GM19023 (cell line): ENCODE data around the gene G6PC1.
"Not testable (repeated sequence)": the region's sequence is repeated elsewhere in the genome, so short reads cannot be mapped to it uniquely, and the experiment has no call there.

Experiments
- ATAC-seq: cut with Tn5 transposase; IDR thresholded peaks from one replicate; pipeline ENCODE4 v1.9.1; 2021; ENCODE audit warnings: mild to moderate bottlenecking, moderate library complexity; ENCODE audit not compliant: unreplicated experiment

The G6PC1 gene

DNA sequence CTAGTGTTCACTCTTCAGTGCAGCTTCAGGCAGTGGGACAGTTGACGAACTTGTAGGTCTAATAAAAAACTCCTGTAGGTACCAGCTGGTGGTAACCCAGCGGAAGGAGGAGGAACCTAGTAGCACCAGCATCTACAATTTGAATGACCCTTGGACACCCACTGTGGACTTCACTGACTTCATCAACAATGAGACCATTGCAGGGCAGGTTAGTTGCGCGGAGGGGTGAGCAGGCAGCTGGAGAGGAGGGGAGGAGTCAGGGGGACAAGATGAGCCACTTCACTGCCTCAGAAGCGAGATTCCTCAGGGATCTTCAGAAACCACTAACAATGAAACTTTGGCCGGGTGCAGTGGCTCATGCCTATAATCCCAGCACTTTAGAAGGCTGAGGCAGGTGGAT, 27.3 kb upstream of the G6PC1 start:
- ATAC-seq, result no peak

DNA sequence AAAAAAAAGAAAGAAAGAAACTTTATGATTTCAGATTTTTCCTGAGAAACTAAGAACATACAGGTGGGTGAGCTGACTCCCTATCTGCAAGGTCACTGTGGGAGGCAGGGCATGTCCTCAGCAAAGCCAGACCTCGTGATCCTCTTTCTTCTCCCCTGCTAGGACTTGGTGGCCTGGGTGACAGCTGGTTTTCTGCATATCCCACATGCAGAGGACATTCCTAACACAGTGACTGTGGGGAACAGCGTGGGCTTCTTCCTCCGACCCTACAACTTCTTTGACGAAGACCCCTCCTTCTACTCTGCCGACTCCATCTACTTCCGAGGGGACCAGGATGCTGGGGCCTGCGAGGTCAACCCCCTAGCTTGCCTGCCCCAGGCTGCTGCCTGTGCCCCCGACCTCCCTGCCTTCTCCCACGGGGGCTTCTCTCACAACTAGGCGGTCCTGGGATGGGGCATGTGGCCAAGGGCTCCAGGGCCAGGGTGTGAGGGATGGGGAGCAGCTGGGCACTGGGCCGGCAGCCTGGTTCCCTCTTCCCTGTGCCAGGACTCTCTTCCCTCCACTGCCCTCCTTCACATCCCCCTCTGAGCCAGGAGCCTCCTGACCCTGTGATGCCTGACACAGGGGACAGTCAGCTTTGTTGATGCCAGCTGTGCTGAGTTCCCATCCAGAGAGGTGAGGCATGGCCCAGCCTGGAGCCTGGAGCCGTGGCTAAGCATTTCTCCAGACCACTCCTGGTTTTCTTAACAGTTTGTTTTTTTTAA, 26.5 kb upstream of the G6PC1 start:
- not testable (repeated sequence) for ATAC-seq

DNA sequence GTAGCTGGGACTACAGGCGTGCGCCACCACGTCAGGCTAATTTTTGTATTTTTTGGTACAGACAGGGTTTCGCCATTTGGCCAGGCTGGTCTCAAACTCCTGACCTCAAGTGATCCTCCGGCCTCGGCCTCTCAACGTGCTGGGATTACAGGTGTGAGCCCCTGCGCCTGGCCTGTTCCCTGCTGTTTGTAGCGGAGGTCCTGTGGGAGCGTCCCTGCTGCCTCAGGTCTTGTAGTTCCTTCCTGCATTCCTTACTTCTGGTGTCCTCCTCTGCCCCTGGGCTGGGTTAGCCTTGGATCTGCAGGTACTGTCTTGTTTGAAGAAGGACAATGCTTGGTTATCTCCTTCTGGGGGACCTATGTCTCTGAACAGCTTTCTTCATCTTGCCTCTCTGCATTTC, 23.6 kb upstream of the G6PC1 start:
- no peak for ATAC-seq

- ATAC-seq, result no peak
Measured at GRCh38 chr17:42878123-42878880, 22.3 kb upstream of the G6PC1 start.

DNA sequence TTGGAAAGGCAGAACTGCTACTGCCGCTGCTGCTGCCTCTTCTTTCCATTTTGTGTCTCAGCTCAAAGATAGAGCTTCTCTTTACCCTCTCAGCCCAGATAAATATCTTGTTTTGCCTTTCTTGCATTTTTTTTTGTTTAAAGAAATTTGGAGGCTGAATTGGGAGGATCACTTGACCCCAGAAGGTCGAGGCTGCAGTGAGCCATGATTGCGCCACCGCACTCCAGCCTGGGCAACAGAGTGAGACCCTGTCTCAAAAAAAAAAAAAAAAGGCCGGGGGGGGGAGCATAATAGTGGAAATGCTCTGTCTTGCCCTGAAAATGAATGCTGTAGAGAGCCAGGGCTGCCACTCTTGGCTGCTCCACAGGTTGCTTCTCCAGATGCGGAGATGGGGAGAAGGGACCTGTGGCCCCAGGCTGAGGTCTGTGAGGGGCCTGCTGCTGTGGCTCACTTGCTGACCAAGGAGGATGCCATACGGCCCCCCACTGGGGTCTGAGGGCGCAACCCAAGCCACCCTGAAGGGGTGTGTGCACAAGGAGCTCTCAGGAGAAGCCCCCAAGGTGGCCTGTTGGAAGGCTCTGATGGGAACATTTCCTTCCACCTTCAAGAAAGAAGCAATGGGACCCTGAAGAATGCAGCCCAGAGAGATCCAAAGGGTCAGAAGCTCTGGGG, 21.5 kb upstream of the G6PC1 start:
- no peak for ATAC-seq

DNA sequence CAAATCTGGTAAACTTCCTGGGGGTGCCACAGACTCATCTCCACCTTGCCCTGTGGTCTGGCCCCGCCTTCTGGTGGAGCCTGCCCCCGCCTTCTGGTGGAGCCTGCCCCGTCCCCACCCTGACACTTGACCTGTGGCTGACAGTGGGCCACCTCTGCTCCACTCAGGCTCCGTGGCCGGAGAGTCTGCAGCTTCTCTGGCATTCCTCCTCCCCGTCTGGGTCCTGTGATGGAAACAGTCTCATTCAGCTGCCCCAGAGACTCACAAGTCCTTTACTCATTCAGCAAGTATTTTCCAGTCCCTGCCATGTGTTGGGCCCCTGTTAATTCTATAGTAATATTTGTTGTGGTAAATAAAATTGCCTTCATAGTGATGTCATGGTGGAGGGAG, 21.0 kb upstream of the G6PC1 start:
- no peak for ATAC-seq

DNA sequence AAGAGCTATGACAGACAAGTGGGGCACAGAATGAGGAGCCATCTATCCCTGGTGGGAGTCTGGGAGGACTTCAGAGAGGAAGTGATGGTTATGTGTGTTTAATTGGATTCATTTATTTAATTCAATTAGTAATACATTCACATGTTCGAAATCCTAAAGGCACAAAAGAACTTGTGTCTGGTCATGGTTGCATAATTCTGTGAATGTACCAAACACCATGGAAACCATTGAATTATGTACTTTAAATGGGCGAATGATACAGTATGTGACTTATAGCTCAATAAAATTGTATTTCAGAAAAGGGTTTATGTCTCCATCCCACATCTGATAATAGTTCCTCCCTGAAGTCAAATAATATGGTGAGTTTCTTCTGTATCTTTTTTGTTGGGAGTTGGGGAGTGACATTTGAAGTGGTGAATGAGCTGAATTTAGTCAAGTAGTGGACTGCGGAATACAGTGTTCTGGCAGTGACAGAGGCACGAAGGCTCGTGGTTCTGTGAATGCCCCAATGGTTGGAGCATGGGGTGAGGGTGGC, 19.8 kb upstream of the G6PC1 start:
- no peak for ATAC-seq

GRCh38 chr17:42881706-42882105, 18.9 kb upstream of the G6PC1 start:
- not testable (repeated sequence) for ATAC-seq

GRCh38 chr17:42882166-42882565, 18.4 kb upstream of the G6PC1 start:
- ATAC-seq, result no peak

- ATAC-seq, result no peak
Measured at GRCh38 chr17:42883802-42884558, 16.6 kb upstream of the G6PC1 start.

DNA sequence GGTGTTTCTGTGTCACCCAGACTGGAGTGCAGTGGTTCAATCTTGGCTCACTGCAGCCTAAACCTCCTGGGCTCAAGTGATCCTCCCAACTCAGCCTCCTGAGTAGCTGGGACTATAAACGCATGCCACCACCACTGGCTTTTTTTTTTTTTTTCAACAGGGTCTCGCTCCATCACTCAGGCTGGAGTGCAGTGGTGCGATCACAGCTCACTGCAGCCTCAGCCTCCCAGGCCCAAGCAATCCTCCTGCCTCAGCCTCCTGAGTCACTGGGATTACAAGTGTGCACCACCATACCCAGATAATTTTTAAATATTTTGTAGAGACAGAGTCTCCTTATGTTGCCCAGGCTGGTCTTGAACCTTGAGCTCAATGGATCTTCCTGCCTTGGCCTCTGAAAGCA, 14.8 kb upstream of the G6PC1 start:
- ATAC-seq, result not testable (repeated sequence)

DNA sequence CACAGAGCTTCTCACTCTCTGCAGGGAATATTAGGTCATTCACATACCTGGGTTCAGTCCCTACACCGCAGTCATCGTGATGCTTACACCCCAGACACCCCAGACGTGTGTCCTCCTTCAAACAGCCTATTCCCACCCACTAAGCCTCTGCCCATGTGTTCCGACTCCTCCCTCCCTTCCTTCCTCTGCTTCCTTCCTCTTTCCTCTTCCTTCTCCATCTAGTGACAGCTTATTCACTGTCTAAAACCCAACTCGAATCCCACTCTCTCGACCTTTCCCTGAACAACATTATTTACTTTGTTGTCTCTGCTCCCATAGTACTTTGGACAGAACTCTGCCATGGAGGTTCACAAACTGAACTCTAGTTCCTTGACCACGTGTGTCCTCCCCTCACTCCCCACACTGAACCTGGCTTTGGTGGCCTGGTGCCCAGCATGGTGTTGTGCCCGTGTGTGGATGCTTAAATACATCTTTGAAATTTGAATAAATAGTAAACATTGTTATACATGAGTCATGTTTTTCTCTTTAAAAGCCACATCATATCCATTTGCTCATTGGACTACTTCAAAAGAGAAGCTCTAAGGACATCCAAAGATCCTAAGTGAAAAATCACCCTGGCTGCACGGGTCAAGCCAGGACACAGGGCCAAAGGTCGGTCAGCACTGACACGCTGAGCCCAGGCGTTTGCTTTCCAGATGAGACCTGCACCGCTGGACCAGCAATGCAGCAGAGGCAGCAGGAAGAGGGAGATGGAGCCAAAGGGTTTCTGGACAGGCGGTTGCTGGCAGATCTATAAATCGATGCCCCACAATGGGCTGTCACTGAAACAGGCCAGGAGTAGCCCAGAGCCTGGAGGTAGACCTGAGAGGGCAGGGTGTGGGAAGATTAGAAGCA, 14.1 kb upstream of the G6PC1 start:
- ATAC-seq, result no peak

- no peak for ATAC-seq
Measured at GRCh38 chr17:42889809-42890208, 10.8 kb upstream of the G6PC1 start.

DNA sequence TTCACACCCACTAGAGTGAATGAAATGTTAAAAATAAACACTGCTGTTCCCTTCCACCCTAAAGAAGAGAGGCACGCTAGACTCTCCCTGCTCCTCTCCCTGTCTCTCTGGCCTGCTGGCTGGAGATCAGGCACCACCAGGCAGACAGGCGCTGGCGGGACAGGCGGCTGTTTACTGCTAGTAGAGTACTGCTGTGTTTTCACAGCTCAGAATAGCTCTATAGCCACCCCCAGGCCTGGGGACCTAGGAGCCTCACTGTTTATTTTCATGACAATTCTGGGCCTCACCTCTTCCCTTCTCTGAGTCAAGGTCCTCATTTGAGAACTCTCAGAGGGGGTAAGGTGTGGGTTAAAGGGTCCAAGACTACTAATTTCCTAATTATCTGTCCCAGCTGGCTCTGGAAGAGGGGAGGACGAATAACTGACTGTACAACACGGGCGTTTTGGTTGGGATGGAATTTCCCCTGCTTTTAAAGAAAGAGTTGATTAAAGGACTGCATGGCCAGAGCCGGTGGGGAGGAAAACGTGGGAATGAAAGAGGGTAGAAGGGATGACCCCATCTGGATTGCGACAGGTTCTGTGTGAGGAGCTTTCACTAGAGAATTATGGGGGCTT, 9.0 kb upstream of the G6PC1 start:
- no peak for ATAC-seq

DNA sequence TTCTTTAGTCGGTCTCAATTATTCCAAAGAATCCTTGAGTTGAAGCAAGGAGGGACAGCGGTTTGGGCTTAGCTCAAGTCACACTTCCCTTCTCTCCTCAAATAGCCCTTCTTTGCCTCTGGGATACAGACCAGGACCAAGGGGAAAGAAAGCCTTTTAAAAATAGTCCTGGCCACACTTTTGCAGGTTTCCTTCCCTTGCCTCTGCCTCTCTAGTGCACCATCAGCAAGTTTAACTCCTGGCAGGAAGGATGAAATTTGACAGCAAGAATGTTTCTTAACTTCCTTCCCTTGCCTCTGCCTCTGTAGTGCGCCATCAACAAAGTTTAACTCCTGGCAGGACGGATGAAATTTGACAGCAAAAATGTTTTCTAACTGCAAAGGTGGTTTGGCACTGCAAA, 7.2 kb upstream of the G6PC1 start:
- no peak for ATAC-seq

DNA sequence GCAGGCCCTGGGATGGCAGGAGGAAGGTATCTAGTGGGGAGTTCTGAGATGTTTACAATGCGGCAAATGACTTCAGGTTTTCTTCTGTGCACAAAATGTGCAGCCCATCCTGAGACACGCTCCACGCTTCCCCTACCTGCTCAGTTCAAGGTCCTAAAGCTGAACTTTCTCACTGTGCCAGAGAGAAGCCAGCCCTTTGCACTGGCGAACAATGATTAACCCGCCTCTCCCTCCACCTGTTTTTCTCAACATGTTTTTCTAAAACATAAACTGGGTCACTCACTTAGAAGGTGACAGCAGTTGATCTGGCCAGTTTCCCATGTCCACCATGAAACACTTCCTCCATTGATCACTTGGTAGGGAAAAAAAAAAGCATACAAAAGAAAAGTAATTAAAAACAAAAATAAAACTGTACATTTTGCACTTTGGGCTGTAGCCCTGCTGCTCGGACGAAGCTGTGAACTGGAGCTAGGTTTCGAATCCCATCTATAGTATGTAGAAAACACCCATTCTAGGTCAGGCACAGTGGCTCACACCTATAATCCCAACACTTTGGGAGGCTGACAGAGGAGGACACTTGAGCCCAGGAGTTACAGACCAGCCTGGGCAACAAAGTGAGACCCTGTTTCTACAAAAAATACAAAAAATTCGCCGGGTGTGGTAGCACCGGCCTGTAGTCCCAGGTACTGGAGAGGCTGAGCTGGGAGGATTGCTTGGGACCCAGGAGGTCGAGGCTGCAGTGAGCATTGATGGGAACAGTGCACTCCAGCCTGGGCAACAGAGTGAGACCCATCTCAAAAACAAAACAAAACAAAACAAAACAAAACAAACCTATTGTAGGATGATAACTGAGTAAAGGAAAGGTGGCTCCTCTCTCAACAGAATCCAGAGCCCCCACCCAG, 6.1 kb upstream of the G6PC1 start:
- no peak for ATAC-seq

DNA sequence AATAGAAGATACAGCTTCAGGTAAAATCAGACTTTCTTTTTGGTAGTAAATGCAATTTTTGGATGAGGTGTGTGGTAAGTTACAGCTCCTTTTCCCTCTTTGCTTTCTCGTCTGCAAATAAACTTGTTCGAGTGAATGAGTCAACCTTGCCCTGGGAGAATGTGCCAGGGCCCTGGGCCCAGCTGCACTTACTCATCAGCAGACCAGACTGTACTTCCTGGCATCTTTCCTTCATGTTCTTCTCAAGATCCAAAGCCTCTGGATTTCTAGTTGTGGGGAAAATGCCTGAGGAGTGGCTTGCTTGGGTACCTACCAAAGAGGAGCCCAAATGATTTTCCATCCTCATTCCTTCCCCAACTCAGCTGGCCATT, 5.4 kb upstream of the G6PC1 start:
- no peak for ATAC-seq

- no peak for ATAC-seq
Measured at GRCh38 chr17:42898147-42898811, 2.3 kb upstream of the G6PC1 start.
